Activated T-helper 2 cell treated with anti-CD3 and anti-CD28 coated beads, Interferon-gamma antibody, Interleukin-2, Interleukin-4, amounts not matched to agents 10 μg/mL and 5 μg/mL and 100 μg/mL, durations not matched to agents 14 hours and 24 hours and 36 hours (primary cell): ENCODE data around the gene HTRA3. TPM values are rescaled to one million over a fixed set of nuclear protein-coding genes. Genes with fewer than 3 reads are reported as not detected.
"Not testable (repeated sequence)": the region's sequence is repeated elsewhere in the genome, so short reads cannot be mapped to it uniquely, and the experiment has no call there.

Experiments used
- DNase-seq: peaks from one replicate; pipeline ENCODE4 v3.0.0; 2021; ENCODE audit warnings: low spot score
- H3K27ac Mint-ChIP-seq: one replicate; pipeline ENCODE4 v1.8.0; 2021; ENCODE audit warnings: mixed read lengths
- H3K27me3 Mint-ChIP-seq: one replicate; pipeline ENCODE4 v1.8.0; 2021; ENCODE audit warnings: low read depth, mixed read lengths
- H3K36me3 Mint-ChIP-seq: one replicate; pipeline ENCODE4 v1.8.0; 2021; ENCODE audit warnings: low read depth, mixed read lengths
- H3K4me1 Mint-ChIP-seq: one replicate; pipeline ENCODE4 v1.8.0; 2021; ENCODE audit warnings: low read depth, mixed read lengths
- H3K4me3 Mint-ChIP-seq: one replicate; pipeline ENCODE4 v1.8.0; 2021; ENCODE audit warnings: low read depth, mild to moderate bottlenecking, moderate library complexity, mixed read lengths
- H3K9me3 Mint-ChIP-seq: one replicate; pipeline ENCODE4 v1.8.0; 2021; ENCODE audit warnings: mixed read lengths
- intact Hi-C: fragments of 100-400 bp; cut with micrococcal nuclease; formaldehyde crosslinking; loops from one replicate; pipeline ENCODE4 v1.15.1; 2023
- total RNA-seq: library from RNA; stranded (reverse); gene quantifications from 2 replicates; pipeline ENCODE4 v1.2.3, GENCODE V29; 2022

HTRA3 gene
- total RNA-seq, 1 donor from 2014 or later, result 0.23 TPM

- Mint-ChIP-seq H3K27ac (no peak overlapping the region), H3K27me3 (no peaks in the 10 kb centered on the region), H3K4me1 (no peaks in the 10 kb centered on the region), H3K9me3 (peaks cover 4% of the 10 kb centered on the region), H3K4me3 (no peak overlapping the region), H3K36me3 (no peaks in the 10 kb centered on the region)
- intact Hi-C loops, result no loop called here
- no peak for DNase-seq
Observed at GRCh38 chr4:8335848-8336247, 66.3 kb downstream of the HTRA3 start.

DNA sequence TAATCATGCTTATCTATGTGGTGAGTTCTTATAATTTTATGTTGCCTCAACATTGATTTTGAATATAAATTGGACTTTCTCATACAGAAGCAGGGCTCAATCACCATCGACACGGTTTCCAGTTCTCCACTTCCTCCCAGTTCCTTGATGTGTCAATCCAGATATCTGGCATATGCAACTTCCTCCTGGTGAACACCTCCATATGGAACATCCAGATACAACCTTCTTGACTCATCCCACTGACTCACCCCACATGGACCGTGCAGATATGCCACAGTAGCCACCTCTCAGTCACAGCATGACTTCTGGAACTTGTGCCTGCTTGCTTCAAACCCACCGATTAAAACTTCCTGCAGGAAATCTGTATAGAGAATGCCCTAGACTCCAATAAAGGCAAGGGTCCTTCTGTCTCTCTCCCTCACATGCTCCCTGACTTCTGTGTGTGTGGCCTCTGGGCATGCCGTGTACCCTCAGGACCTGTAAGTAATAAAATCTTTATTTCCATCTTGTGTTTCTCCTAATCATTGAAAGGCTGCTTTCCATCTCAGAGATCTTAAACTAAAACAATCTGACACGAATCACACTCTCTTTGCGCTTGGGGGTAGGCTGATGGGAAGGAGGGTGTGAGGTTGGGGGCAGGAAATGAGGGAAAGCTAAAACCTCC is 67.0 kb downstream of the HTRA3 start:
- no peak overlapping the region for H3K4me3 Mint-ChIP-seq

GRCh38 chr4:8338351-8338961 is 68.9 kb downstream of the HTRA3 start:
- intact Hi-C loops, result no loop called here
- H3K4me3 Mint-ChIP-seq, result no peak overlapping the region

More for the DNA sequence above, 67.0 kb downstream of the HTRA3 start:
- Mint-ChIP-seq H3K27me3 (no peaks in the 10 kb centered on the region), H3K27ac (no peak overlapping the region), H3K9me3 (peaks cover 4% of the 10 kb centered on the region), H3K4me1 (no peaks in the 10 kb centered on the region), H3K36me3 (no peaks in the 10 kb centered on the region)
- no peak for DNase-seq
- intact Hi-C loops, result no loop called here

GRCh38 chr4:8340781-8341241 is 71.3 kb downstream of the HTRA3 start:
- H3K9me3 Mint-ChIP-seq, result peaks cover 3% of the 10 kb centered on the region

More at GRCh38 chr4:8338351-8338961, 68.9 kb downstream of the HTRA3 start:
- Mint-ChIP-seq H3K9me3 (peaks cover 4% of the 10 kb centered on the region), H3K36me3 (no peaks in the 10 kb centered on the region), H3K4me1 (no peaks in the 10 kb centered on the region), H3K27ac (no peak overlapping the region), H3K27me3 (no peaks in the 10 kb centered on the region)
- no peak for DNase-seq

DNA sequence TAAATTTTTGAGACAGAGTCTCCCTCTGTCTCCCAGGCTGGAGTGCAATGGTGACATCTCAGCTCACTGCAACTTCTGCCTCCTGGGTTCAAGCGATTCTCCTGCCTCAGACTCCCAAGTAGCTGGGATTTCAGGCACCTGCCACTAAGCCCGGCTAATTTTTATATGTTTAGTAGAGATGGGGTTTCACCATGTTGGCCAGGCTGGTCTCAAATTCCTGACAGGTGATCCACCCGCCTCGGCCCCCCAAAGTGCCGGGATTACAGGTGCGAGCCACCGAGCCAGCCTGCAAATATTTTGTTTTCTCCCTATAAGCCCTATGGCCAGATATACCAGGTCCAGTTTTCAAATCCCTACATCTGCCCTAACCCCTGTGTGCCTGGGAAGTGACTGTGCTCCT is 71.7 kb downstream of the HTRA3 start:
- not testable (repeated sequence) for DNase-seq, H3K9me3 Mint-ChIP-seq

More at GRCh38 chr4:8340781-8341241, 71.3 kb downstream of the HTRA3 start:
- DNase-seq, result no peak
- intact Hi-C loops, result no loop called here
- Mint-ChIP-seq H3K27ac (no peak overlapping the region), H3K36me3 (no peaks in the 10 kb centered on the region), H3K27me3 (no peaks in the 10 kb centered on the region), H3K4me3 (no peak overlapping the region), H3K4me1 (no peaks in the 10 kb centered on the region)

DNA sequence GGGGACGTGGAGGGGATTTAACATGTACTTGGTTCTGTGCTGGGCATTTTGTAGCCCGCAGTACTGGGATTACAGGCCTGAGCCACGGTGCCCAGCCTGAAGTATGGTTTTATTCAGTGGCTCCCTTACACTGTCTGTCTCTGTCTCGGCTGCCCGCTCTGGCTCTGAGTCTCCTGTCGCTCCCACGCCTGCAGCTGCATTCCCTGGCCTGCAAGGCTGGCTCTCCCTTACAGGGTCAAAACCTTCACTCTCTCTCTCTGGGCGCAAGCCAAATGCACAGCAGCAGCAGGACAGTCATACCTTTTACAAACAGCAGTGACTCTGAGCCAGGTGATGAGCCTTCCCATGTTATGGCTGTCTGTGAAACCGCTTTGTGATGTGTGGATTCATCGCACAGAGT is 72.1 kb downstream of the HTRA3 start:
- intact Hi-C loops, result no loop called here
- no peaks in the 10 kb centered on the region for H3K9me3 Mint-ChIP-seq
- no peaks in the 10 kb centered on the region for H3K36me3 Mint-ChIP-seq
- H3K4me1 Mint-ChIP-seq, result no peaks in the 10 kb centered on the region
- no peak for DNase-seq
- no peaks in the 10 kb centered on the region for H3K27me3 Mint-ChIP-seq
- H3K27ac Mint-ChIP-seq, result no peak overlapping the region
- H3K4me3 Mint-ChIP-seq, result no peak overlapping the region

More for the DNA sequence above, 71.7 kb downstream of the HTRA3 start:
- H3K4me3 Mint-ChIP-seq, H3K4me1 Mint-ChIP-seq, H3K36me3 Mint-ChIP-seq, H3K27ac Mint-ChIP-seq, intact Hi-C loops, H3K27me3 Mint-ChIP-seq: not testable (repeated sequence)

GRCh38 chr4:8342651-8343261 is 73.2 kb downstream of the HTRA3 start:
- Mint-ChIP-seq H3K4me1 (no peaks in the 10 kb centered on the region), H3K36me3 (no peaks in the 10 kb centered on the region)

DNA sequence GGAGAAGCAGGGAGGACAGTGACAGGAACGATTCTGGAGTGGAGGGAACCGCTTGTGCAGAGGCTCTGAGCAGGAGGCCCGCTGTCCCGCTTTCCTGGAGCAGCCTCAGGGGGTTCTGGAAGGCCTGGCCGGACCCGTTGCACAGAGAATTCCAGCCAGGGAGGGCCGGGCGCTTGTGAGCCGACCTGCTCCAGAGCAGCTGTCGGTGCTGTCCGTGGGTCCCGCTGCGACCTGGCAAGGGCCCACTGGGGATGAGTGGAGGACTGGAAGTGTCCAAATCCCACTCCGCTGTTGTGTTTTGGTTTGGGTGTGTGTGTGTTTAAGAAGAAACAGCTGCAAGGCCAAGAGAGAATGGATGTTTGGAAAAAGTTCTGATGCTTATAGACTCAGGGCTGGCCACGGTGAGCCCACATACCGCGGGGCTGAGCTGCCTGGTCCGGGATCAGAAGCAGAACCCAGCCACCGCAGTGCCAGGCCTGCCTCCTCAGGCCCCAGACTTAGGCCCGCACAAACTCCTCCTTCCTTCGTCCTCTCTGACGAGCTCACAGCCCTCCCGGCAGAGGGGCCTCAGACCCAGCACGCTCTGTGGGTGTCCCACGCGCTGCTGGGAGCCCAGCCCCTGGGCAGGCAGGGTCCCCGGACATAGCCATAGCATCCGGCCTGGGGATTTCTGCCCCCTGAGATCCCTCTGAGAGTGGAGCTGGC is 73.9 kb downstream of the HTRA3 start:
- Mint-ChIP-seq H3K9me3 (no peaks in the 10 kb centered on the region), H3K4me3 (no peak overlapping the region)
- intact Hi-C loops, result no loop called here

More at GRCh38 chr4:8342651-8343261, 73.2 kb downstream of the HTRA3 start:
- Mint-ChIP-seq H3K27me3 (no peaks in the 10 kb centered on the region), H3K4me3 (no peak overlapping the region), H3K27ac (no peak overlapping the region), H3K9me3 (no peaks in the 10 kb centered on the region)
- intact Hi-C loops, result no loop called here
- no peak for DNase-seq

DNA sequence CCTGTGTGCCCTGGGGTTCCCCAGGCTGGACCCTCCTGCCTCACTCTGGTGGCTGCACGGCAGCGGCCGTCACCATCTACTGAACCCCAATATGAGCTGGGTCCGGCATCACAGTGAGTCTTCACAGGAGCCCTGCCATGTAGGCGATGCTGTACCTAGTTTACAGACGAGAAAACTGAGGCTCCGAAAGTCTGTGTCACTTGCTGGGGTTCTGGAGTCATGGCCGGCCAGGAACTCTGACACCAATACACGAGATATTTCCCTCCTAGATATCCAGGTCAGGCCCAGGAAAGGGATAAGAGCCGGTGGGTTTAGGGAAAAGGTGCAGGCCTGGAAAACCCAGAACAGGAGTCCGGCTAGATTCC is 74.4 kb downstream of the HTRA3 start:
- no peaks in the 10 kb centered on the region for H3K27me3 Mint-ChIP-seq
- H3K27ac Mint-ChIP-seq, result no peak overlapping the region
- intact Hi-C loops, result no loop called here
- no peak overlapping the region for H3K4me3 Mint-ChIP-seq
- no peaks in the 10 kb centered on the region for H3K4me1 Mint-ChIP-seq
- DNase-seq, result no peak
- H3K9me3 Mint-ChIP-seq, result no peaks in the 10 kb centered on the region
- H3K36me3 Mint-ChIP-seq, result no peaks in the 10 kb centered on the region

More for the DNA sequence above, 73.9 kb downstream of the HTRA3 start:
- Mint-ChIP-seq H3K4me1 (no peaks in the 10 kb centered on the region), H3K27ac (no peak overlapping the region), H3K36me3 (no peaks in the 10 kb centered on the region), H3K27me3 (no peaks in the 10 kb centered on the region)
- DNase-seq, result no peak

DNA sequence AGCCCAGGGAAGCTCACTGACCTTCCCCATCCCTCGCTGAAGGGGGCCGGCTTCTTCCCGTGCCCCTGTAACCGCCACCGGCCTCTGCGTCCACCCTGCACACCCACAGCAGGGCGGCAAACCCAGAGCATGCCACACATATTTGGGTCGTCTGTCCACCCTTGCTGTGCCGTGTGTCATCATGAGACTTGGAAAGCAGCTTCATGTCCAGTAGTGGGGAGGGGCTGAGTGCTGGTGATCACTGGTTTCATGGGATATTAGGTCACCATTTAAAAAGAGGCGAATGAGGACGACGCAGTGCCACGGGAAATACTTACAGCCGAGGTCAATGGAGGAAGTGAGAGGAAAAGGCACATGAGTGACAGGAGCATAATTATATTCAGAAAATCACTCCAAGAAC is 74.8 kb downstream of the HTRA3 start:
- no peak overlapping the region for H3K4me3 Mint-ChIP-seq
- H3K27me3 Mint-ChIP-seq, result no peaks in the 10 kb centered on the region
- no peaks in the 10 kb centered on the region for H3K36me3 Mint-ChIP-seq
- intact Hi-C loops, result no loop called here
- H3K9me3 Mint-ChIP-seq, result no peaks in the 10 kb centered on the region
- DNase-seq, result no peak
- no peak overlapping the region for H3K27ac Mint-ChIP-seq
- H3K4me1 Mint-ChIP-seq, result no peaks in the 10 kb centered on the region

GRCh38 chr4:8345053-8345945 is 75.7 kb downstream of the HTRA3 start:
- DNase-seq, result no peak
- Mint-ChIP-seq H3K27ac (no peak overlapping the region), H3K4me1 (no peaks in the 10 kb centered on the region), H3K27me3 (no peaks in the 10 kb centered on the region), H3K9me3 (no peaks in the 10 kb centered on the region), H3K36me3 (no peaks in the 10 kb centered on the region), H3K4me3 (no peak overlapping the region)
- intact Hi-C loops, result no loop called here
